Stimulated activated CD4-positive, alpha-beta T cell treated with anti-CD3 and anti-CD28 coated beads, Interleukin-2, amount 100 ng/mL, for 24 hours (primary cell): ENCODE data around the gene ZNF679.
A peak's percentile ranks its signal among the peaks of the same experiment; 100 is the strongest.
"Not testable (repeated sequence)": the region's sequence is repeated elsewhere in the genome, so short reads cannot be mapped to it uniquely, and the experiment has no call there.

Experiments used
- DNase-seq, 2 donors: peaks; one replicate each; pipeline ENCODE4 v3.0.0-alpha.2; 2020

The ZNF679 gene

DNA sequence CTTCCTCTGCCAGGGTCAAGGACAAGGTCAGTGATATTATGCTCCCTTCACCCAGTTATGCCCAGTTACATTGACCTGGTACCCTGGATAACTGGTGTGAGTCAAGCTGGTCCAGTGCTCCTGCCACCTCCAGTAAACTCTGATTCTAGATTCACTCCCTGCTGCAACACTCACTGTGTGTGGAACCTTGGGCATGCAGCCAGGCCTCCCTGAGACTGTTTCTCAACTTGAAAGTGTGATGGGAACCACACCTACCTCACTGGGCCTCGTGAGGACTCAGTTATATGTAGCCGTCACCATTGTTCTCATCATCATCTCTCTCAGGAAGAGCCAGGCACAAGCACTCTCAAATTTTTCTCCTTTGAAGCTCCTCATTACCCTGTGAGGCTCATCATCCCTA, 84.6 kb downstream of the ZNF679 start:
- no peak for DNase-seq

DNA sequence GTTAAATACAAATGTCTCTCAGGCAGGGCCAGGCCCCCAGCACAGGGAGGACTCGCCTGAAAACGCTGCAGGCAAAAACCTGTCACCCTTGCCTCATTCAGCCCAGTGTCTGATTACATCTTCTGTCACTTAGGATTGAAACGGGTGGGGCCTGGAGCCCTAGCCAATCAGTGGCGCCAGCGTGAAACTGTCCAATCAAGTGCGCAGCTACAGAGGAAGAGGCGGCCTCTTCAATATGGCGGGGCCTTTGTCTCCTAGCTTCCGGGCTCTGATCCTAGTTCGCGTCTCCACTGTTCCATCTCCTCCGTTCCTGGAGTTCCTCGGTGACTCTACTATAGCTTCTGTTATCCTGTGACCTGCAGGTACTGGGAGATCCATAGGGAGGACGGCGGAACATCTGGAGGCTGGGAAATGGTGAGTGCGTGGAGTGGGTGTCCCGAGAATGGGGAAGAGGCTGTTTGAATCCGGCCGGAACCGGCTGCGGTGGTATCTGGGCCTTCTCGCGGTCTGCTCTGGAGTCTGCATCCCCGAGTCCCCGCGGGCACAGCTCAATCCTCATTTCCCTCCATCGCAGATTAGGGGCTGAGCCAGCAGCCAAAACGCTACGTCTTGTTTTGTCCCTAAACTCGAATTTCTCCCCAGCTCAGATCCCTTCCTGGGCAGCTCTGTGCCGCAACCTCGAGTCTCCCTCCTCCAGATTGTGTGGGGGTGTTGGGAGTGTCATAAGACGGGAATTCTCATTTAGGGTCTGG, 85.6 kb downstream of the ZNF679 start, which contains the start of gene ZNF736:
TSS of gene ZNF736 (plus strand) at position 222 of the 752 bp plus-strand sequence. CDS start at position 412, 190 bp downstream.
- DNase-seq, result peak; percentile 82 to 86

DNA sequence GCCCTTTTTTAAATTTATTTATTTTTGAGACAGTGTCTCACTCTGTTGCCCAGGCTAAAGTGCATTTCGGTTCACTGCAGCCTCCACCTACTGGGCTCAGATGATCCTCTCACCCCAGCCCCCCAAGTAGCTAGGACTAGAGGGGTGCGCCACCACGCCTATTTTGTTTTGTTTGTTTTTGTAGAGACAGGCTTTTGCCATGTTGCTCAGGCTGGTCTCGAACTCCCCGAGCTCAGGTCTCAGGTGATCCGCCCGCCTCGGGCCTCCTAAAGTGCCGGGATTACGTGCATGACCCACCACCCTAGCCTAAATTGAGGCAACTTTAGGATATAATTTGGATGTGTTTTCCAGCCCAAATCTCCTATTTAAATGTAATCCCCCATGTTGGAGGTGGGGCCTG, 86.3 kb downstream of the ZNF679 start:
- DNase-seq, result no peak

DNA sequence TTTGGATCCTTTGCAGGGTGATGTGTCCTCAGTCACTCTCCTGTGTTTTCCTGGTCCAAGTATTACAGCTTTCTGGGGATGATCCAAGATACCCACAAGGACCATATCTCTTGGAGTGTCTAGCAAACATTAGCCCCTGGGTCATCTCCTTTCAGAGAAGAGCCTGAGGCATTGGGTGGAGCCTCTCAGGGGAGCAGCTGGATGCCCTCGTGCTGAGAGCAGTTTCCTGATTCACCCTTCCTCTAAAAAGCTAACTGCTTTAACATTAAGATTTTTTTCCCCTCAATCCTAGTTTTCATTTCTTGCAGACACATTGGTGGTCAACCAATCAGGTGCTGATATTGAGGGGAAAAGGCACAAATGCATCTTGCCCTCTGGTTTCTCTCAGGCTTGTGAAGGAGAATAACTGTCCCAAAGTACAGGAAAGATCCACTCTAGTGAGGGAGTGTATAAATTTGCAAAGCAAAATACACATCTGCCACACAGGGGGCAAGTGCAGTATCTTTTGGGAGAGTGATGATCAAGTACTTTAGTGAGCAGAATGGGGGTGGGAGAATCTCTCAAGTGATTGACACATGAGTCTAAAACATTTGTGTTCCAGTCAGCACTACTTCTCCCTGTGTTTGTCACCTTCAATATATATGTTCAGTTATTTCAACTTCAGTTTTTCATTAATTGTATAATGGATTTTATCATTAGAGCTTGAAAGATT, 87.9 kb downstream of the ZNF679 start:
- DNase-seq, result not testable (repeated sequence)
